C4-2B (cell line): ENCODE results near the gene SLC7A6OS.

ENCODE experiments used
- ZFX ChIP-seq: fragments of 450-650 bp; IDR thresholded peaks from 2 replicates; pipeline ENCODE4 v1.6.1; 2017
- TF ChIP-seq, protein P1 (sequence below): fragments of 450-650 bp; conservative IDR thresholded peaks from 2 replicates; pipeline ENCODE4 v1.5.1; 2017; ENCODE audit warnings: mild to moderate bottlenecking

DNA sequence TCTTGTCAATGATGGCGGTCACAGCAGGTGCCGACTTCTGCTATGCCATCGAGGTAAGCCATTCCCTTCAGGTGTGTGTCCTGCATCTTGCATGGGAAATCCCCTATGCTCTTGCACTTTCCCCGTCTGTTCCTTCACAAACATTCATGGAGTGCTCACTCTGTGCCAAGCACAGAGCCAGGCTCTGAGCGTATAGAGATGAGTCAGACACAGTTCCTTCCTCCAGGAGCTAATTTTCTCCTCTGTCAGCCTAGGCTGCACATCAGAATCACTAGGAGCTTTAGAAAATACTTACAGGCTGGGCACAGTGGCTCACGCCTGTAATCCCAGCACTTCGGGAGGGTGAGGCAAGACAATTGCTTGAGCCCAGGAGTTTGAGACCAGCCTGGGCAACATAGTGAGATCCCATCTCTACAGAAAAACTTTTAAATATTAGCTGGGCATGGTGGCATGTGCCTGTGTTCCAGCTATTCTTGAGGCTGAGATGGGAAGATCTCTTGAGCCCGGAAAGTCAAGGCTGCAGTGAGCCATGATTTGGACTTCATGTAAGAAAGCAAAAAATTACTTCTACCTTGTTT, 14.1 kb upstream of the SLC7A6OS start:
- TF ChIP-seq, protein P1, sequence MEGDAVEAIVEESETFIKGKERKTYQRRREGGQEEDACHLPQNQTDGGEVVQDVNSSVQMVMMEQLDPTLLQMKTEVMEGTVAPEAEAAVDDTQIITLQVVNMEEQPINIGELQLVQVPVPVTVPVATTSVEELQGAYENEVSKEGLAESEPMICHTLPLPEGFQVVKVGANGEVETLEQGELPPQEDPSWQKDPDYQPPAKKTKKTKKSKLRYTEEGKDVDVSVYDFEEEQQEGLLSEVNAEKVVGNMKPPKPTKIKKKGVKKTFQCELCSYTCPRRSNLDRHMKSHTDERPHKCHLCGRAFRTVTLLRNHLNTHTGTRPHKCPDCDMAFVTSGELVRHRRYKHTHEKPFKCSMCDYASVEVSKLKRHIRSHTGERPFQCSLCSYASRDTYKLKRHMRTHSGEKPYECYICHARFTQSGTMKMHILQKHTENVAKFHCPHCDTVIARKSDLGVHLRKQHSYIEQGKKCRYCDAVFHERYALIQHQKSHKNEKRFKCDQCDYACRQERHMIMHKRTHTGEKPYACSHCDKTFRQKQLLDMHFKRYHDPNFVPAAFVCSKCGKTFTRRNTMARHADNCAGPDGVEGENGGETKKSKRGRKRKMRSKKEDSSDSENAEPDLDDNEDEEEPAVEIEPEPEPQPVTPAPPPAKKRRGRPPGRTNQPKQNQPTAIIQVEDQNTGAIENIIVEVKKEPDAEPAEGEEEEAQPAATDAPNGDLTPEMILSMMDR: no peak
- no peak for TF ChIP-seq ZFX
